Stimulated activated CD4-positive, alpha-beta T cell treated with anti-CD3 and anti-CD28 coated beads, Interleukin-12 subunit alpha, Interleukin-12 subunit beta, amount 100 ng/mL, for 4 hours (primary cell): ENCODE data around the gene PTPRN2.

ENCODE experiments used
- DNase-seq: peaks from one replicate; pipeline ENCODE4 v3.0.0-alpha.2; 2020

Gene PTPRN2

GRCh38 chr7:157977717-157978496 is 609.7 kb downstream of the PTPRN2 start:
- DNase-seq, result no peak

- DNase-seq, result no peak
Measured at GRCh38 chr7:157977306-157977705, 610.3 kb downstream of the PTPRN2 start.

DNA sequence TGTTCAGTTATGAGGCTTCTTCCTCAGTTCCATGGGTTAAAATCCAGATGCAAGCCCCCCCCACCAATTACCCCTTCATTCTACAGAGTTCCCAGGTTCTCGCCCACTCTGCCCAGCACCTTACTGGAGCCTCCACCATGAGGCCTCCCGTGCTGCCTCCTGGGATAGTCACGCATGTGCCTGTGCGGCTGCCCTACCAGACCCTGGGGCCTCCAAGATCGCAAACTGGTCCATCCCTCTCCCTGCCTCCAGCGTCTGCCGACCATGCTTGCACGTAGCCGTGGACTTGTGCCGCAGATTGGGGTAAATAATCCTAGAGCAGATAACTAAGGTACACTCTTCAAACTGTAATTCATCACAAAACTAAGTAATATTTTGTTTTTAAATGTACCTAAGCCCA is 611.2 kb downstream of the PTPRN2 start:
- no peak for DNase-seq

- no peak for DNase-seq
Measured at GRCh38 chr7:157975401-157976372, 611.9 kb downstream of the PTPRN2 start.

GRCh38 chr7:157974678-157975230 is 612.9 kb downstream of the PTPRN2 start:
- DNase-seq, result no peak

DNA sequence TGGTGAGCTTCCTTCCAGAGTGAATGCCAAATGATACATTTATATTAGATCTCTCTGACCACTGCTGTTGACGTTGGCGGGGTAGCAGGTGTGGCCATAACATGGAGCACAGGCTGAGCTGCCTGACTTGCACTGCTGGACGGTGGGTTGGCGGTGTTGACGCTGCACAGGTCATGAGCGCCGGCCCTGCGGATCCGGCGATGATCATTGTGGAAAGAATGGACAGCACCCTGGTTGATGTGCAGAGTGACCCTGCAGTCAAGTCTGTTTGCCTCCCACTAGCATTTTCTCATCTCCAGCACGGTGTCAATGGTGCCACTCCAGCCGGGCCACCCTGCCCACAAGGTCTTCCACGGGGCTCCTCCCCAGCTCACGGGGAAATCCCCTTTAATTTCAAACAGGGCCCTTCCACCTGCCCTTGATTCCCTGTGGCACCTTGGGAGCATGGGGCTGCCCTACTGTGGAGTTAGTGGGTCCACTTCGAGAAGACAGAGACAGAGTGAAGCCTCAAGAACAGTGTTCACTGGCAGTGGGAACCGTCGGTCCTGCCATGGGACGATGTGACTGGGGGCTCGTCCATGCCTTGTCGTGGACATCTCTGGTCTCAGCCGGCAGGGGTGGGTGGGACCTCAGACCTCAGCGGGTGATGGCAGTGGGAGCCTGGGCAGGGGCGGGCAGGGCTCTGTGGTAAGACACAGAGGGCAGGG is 613.5 kb downstream of the PTPRN2 start:
- DNase-seq, result no peak

- no peak for DNase-seq
Measured at GRCh38 chr7:157972914-157973313, 614.7 kb downstream of the PTPRN2 start.

GRCh38 chr7:157971501-157971900 is 616.1 kb downstream of the PTPRN2 start:
- DNase-seq, result no peak

GRCh38 chr7:157970744-157971143 is 616.9 kb downstream of the PTPRN2 start:
- DNase-seq, result no peak

GRCh38 chr7:157969995-157970394 is 617.6 kb downstream of the PTPRN2 start:
- DNase-seq, result no peak

- DNase-seq, result no peak
Measured at GRCh38 chr7:157966490-157966889, 621.1 kb downstream of the PTPRN2 start.

- no peak for DNase-seq
Measured at GRCh38 chr7:157964521-157964920, 623.1 kb downstream of the PTPRN2 start.

DNA sequence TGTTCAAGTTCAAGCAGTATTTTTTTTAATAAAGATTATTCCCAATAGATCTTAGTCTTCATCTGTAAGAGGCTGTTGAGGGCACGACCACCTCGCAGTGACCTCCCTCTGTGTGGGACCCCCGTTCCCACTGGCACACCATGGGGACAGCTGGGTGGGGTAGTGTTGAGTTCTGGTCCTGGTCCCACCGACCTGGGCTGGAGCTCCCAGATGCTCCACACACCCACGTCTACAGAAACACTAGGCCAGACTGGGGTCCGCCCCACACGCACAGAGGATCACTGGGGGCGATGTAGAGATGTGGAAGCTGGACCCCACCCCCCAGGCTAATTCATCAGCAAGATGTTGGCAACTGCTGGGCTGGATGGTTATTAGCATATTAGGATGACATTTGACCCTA is 623.6 kb downstream of the PTPRN2 start:
- DNase-seq, result no peak

- DNase-seq, result no peak
Measured at GRCh38 chr7:157963526-157963925, 624.1 kb downstream of the PTPRN2 start.

GRCh38 chr7:157962458-157963306 is 624.9 kb downstream of the PTPRN2 start:
- DNase-seq, result no peak

DNA sequence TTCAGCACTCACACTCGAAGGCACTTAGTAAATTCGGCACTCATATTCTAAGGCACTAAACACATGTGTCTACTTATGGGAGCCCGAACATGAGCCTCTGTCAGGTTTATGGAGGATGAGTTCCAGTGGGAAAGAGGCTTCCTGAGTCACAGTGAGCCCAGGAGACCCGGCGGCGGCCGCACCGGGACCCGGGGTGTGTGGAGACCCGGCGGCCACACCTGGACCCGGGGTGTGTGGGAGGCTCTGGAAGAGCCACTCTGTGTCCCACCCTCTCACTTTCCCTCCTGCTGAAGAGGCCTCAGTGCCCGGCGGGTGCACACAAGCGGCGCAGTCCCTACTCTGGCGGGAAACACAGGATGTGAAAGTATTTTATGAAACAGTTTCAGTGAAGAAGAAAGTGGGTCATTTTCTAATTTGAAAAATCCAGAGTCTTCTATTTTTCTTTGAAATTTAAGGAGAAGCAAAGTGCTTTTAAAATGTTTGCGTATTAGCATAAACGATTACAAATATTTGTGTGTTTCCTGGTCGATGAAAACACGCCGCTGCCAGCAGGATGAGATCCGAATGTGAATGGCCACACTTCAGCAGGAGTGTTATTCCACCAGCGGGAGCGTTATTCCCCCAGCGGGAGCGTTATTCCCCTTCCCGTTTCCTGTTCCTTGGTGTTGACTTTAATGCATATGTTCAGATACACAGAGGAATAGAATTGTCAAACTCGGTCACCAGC is 625.7 kb downstream of the PTPRN2 start:
- DNase-seq, result no peak

- DNase-seq, result no peak
Measured at GRCh38 chr7:157955348-157955999, 632.1 kb downstream of the PTPRN2 start.

- no peak for DNase-seq
Measured at GRCh38 chr7:157954901-157955300, 632.7 kb downstream of the PTPRN2 start.

GRCh38 chr7:157952841-157953645 is 634.6 kb downstream of the PTPRN2 start:
- DNase-seq, result no peak
